K562 (cell line): ENCODE measurements around the gene CDK4. TPM values are rescaled to one million over a fixed set of nuclear protein-coding genes. Genes with fewer than 3 reads are reported as not detected.

Experiments
- BRD4 ChIP-seq: fragments of 200-600 bp; sonication (generic); IDR thresholded peaks from 2 replicates; pipeline ENCODE4 v1.6.1; 2017; ENCODE audit warnings: inconsistent platforms
- DPF2 ChIP-seq: fragments of 450-650 bp; IDR thresholded peaks from 2 replicates; pipeline ENCODE4 v1.6.1; 2016
- GMEB1 ChIP-seq: fragments of 250-450 bp; sonication (Bioruptor Pico); IDR thresholded peaks from 2 replicates; pipeline ENCODE4 v1.4.0; 2020; ENCODE audit warnings: mild to moderate bottlenecking
- HMG20A ChIP-seq: fragments of 450-650 bp; formaldehyde crosslinking; conservative IDR thresholded peaks from 2 replicates; pipeline ENCODE4 v1.4.0; 2020; ENCODE audit warnings: mild to moderate bottlenecking, mixed read lengths
- HOXB6 ChIP-seq: fragments of 250-450 bp; sonication (Bioruptor Pico); IDR thresholded peaks from 2 replicates; pipeline ENCODE4 v1.5.1; 2022; ENCODE audit warnings: mild to moderate bottlenecking, borderline replicate concordance
- LEF1 ChIP-seq: fragments of 450-650 bp; IDR thresholded peaks from 2 replicates; pipeline ENCODE4 v1.6.1; 2016; ENCODE audit warnings: mild to moderate bottlenecking
- MCM2 ChIP-seq: fragments of 450-650 bp; IDR thresholded peaks from 2 replicates; pipeline ENCODE4 v1.6.1; 2017; ENCODE audit warnings: low read depth, mild to moderate bottlenecking
- MTF1 ChIP-seq: fragments of 250-450 bp; sonication (Bioruptor Pico); IDR thresholded peaks from 2 replicates; pipeline ENCODE4 v1.9.0; 2021; ENCODE audit warnings: moderate library complexity, mild to moderate bottlenecking, inconsistent platforms, borderline replicate concordance
- POLR2B ChIP-seq: fragments of 450-650 bp; IDR thresholded peaks from 2 replicates; pipeline ENCODE4 v1.6.1; 2018; ENCODE audit warnings: low read depth; ENCODE audit not compliant: partially characterized antibody
- RBM25 ChIP-seq: fragments of 200-400 bp; formaldehyde crosslinking; IDR thresholded peaks from 2 replicates; pipeline ENCODE4 v1.6.1; 2018; ENCODE audit warnings: low read length, low read depth, moderate library complexity; ENCODE audit not compliant: severe bottlenecking
- TOE1 ChIP-seq, 2 experiments: fragments of 450-650 bp in 1 of 2; sonication (generic) in 1 of 2; formaldehyde crosslinking in 1 of 2; IDR thresholded peaks; 2 replicates each; pipeline versions ENCODE4 v1.7.1 to v1.8.0; 2016 to 2022; ENCODE audit warnings: borderline replicate concordance in 2 of 2, mild to moderate bottlenecking in 2 of 2, antibody characterized with exemption in 1 of 2, inconsistent platforms in 1 of 2, low read depth in 1 of 2, missing genetic modification reagents in 1 of 2, moderate library complexity in 1 of 2
- ZNF3 ChIP-seq: fragments of 250-450 bp; sonication (Bioruptor Pico); IDR thresholded peaks from 2 replicates; pipeline ENCODE4 v1.5.0; 2021; ENCODE audit warnings: mild to moderate bottlenecking, moderate library complexity
- ZNF354B ChIP-seq: fragments of 250-450 bp; sonication (Bioruptor Pico); IDR thresholded peaks from 2 replicates; pipeline ENCODE4 v1.4.0; 2020
- ZNF584 ChIP-seq: fragments of 200-800 bp; sonication (Bioruptor generic); IDR thresholded peaks from 2 replicates; pipeline ENCODE4 v1.6.1; 2016; ENCODE audit warnings: low read depth, mild to moderate bottlenecking, missing genetic modification characterization, missing compliant biosample characterization
- ZNF609 ChIP-seq: sonication (generic); formaldehyde crosslinking; IDR thresholded peaks from 2 replicates; pipeline ENCODE4 v1.8.1; 2023; ENCODE audit warnings: missing genetic modification reagents, mild to moderate bottlenecking, borderline replicate concordance
- ZNF785 ChIP-seq: fragments of 250-450 bp; sonication (Bioruptor Pico); IDR thresholded peaks from 2 replicates; pipeline ENCODE4 v1.4.0; 2020; ENCODE audit warnings: mild to moderate bottlenecking
- polyA plus RNA-seq, 8 experiments: library from polyadenylated mRNA; depleted of rRNA in 4 of 8; stranded (reverse) in 5 of 8; unstranded in 3 of 8; fragments of >200 nt; fragmentation: Nextera tagmentation in 2 of 8; fragmentation: Illumina TruSeq in 1 of 8; extraction: Ambion mirVana in 2 of 8; extraction: Trizol in 1 of 8; gene quantifications; 2 replicates each; pipeline versions ENCODE4 v1.2.1 to v1.2.3, GENCODE V29; 2011 to 2014; ENCODE audit warnings: inconsistent platforms in 1 of 8, missing spikeins in 1 of 8
- total RNA-seq, 7 experiments: library from RNA; depleted of rRNA in 6 of 7; stranded (reverse); fragments of >200 nt in 6 of 7; fragmentation: Illumina TruSeq in 2 of 7; extraction: Trizol in 2 of 7; gene quantifications; 2 replicates each; pipeline versions ENCODE4 v1.2.1 to v1.2.3, GENCODE V29; 2011 to 2021; ENCODE audit warnings: low replicate concordance in 1 of 7
- TF ChIP-seq, protein P1 (sequence below): sonication (generic); formaldehyde crosslinking; IDR thresholded peaks from 2 replicates; pipeline ENCODE4 v1.8.0; 2022; ENCODE audit warnings: mild to moderate bottlenecking, low read depth, missing genetic modification reagents
- TF ChIP-seq, protein P2 (sequence below): fragments of 450-650 bp; formaldehyde crosslinking; IDR thresholded peaks from 2 replicates; pipeline ENCODE4 v1.4.0; 2022; ENCODE audit warnings: missing genetic modification characterization

Gene CDK4
- total and polyA plus RNA-seq, 9 of the 15 experiments (the other 6 are each of a cell fraction or from before 2014, with no cell fraction given): 37.8 to 436 (median 238) TPM

DNA sequence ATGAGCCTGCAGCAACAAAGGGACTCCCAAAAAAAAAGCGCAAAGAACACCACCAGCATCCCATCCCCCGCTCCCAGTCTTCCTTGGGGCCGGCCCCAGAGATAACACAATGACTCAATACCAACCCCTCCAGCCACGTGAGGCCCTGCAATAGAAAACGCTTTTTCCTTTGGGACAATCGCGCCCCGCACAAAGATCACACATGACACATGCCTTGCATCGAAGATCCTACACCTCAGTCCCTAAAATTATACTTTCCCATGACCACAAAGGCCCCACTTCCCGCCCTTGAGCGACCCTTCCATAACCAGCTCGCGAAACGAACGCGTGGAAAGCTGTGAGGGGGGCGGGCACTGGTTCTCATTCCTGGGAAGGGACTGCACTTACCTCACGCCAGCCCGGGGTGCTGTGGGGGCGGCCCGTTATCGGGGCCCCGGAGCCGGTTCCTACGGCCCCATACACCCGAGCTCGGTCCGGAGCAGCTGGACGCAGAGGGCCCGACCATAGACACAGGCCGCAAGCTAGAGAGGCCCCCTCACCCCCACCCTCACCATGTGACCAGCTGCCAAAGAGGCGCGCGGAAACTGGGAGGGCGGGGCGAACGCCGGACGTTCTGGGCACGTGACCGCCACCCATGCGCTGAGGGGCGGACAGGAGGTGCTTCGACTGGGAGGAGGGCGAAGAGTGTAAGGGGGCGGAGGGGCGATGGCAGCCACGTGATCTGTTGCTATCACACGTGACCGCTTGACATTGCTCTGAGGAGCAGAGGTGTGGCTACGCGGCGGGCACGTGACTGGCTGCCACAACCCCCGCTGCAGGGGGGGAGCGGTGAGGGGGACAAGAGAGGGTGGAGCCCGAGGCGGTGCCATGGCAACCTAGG, at the start of gene CDK4 (continued):
- TF ChIP-seq GMEB1 (peak; percentile 72), MCM2 (no peak), TOE1 (IDR thresholded peaks at IDR 0.05; ENCODE audit: borderline replicate concordance) (peak; percentile 100), TOE1 (CRISPR knock-in tag; IDR thresholded peaks at IDR 0.05; ENCODE audit: borderline replicate concordance, low read depth) (peak; percentile 58; the same call in 1 of the 2 replicates), ZNF584 (CRISPR knock-in tag) (peak; percentile 82; the same call in 1 of the 2 replicates), BRD4 (no peak; the same call in 1 of the 2 replicates), ZNF785 (CRISPR knock-in tag) (no peak), RBM25 (no peak), DPF2 (peak; percentile 87), ZNF609 (CRISPR knock-in tag) (0 out of 2 replicates have a peak, but pooled peaks have one; percentile 11), ZNF354B (CRISPR knock-in tag) (no peak), MTF1 (CRISPR knock-in tag) (no peak), HOXB6 (no peak), HMG20A (no peak), ZNF3 (CRISPR knock-in tag) (no peak), POLR2B (peak; percentile 73), LEF1 (peak; percentile 90)
- TF ChIP-seq, protein P1, sequence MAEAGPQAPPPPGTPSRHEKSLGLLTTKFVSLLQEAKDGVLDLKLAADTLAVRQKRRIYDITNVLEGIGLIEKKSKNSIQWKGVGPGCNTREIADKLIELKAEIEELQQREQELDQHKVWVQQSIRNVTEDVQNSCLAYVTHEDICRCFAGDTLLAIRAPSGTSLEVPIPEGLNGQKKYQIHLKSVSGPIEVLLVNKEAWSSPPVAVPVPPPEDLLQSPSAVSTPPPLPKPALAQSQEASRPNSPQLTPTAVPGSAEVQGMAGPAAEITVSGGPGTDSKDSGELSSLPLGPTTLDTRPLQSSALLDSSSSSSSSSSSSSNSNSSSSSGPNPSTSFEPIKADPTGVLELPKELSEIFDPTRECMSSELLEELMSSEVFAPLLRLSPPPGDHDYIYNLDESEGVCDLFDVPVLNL (CRISPR knock-in tag): peak; percentile 84
- TF ChIP-seq, protein P2, sequence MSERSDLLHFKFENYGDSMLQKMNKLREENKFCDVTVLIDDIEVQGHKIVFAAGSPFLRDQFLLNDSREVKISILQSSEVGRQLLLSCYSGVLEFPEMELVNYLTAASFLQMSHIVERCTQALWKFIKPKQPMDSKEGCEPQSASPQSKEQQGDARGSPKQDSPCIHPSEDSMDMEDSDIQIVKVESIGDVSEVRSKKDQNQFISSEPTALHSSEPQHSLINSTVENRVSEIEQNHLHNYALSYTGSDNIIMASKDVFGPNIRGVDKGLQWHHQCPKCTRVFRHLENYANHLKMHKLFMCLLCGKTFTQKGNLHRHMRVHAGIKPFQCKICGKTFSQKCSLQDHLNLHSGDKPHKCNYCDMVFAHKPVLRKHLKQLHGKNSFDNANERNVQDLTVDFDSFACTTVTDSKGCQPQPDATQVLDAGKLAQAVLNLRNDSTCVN (CRISPR knock-in tag): no peak
